ENCODE data around the gene TRPM2. TPM values are rescaled to one million over a fixed set of nuclear protein-coding genes. Genes with fewer than 3 reads are reported as not detected.

TRPM2 gene
- total and polyA plus RNA-seq, 2 donors (not counting 1 experiment from before 2014, with no cell fraction given) = not detected

- no peaks in the 10 kb centered on the region for H3K79me2 ChIP-seq (ENCODE audit: control insufficient read depth, insufficient read depth, low read length)
- H4K20me1 ChIP-seq (ENCODE audit: control insufficient read depth, extremely low read depth, insufficient read depth, low read length) = no peaks in the 10 kb centered on the region
- H3K9ac ChIP-seq (ENCODE audit: insufficient read depth, low read length) = no peak overlapping the region
- no peak for TF ChIP-seq EZH2 (IDR thresholded peaks at IDR 0.05; ENCODE audit: low read length, missing control alignments)
- TF ChIP-seq CTCF (conservative IDR thresholded peaks at IDR 0.05 in 1 of 2, IDR thresholded peaks at IDR 0.05 in 1 of 2; ENCODE audit: low read depth in 1 of 2, low read length in 2 of 2) = no peak
- H3K36me3 ChIP-seq (ENCODE audit: control insufficient read depth, insufficient read depth, low read length) = no peaks in the 10 kb centered on the region
- no peaks in the 10 kb centered on the region for H3K4me1 ChIP-seq (ENCODE audit: control insufficient read depth, extremely low read depth, insufficient read depth, low read length)
- DNase-seq (ENCODE audit: low read depth in 2 of 2) = no peak
- no peak overlapping the region for H3K27ac ChIP-seq (ENCODE audit: insufficient read depth, low read length)
- H3K4me3 ChIP-seq (replicated peaks in 1 of 4; ENCODE audit: control extremely low read depth in 1 of 4, insufficient read depth in 1 of 4, low read depth in 3 of 4, low read length in 4 of 4) = no peak overlapping the region
- no peaks in the 10 kb centered on the region for H3K9me3 ChIP-seq (ENCODE audit: control insufficient read depth, insufficient read depth, low read depth, low read length)
- no peak overlapping the region for H3K4me2 ChIP-seq (ENCODE audit: extremely low read depth, insufficient read depth, low read length)
- peaks cover 3% of the 10 kb centered on the region for H3K27me3 ChIP-seq (ENCODE audit: control insufficient read depth, insufficient read depth, low read length)
- H2AFZ ChIP-seq (ENCODE audit: low read length) = no peak overlapping the region
Measured at GRCh38 chr21:44350773-44351481, 2.5 kb upstream of the TRPM2 start.

- Histone ChIP-seq H2AFZ (ENCODE audit: low read length) (no peak overlapping the region), H3K4me1 (ENCODE audit: control insufficient read depth, extremely low read depth, insufficient read depth, low read length) (no peaks in the 10 kb centered on the region), H3K27ac (ENCODE audit: insufficient read depth, low read length) (no peak overlapping the region), H3K9ac (ENCODE audit: insufficient read depth, low read length) (no peak overlapping the region), H3K4me3 (replicated peaks in 1 of 4; ENCODE audit: control extremely low read depth in 1 of 4, insufficient read depth in 1 of 4, low read depth in 3 of 4, low read length in 4 of 4) (no peak overlapping the region), H3K79me2 (ENCODE audit: control insufficient read depth, insufficient read depth, low read length) (no peaks in the 10 kb centered on the region), H3K27me3 (ENCODE audit: control insufficient read depth, insufficient read depth, low read length) (peaks cover 3% of the 10 kb centered on the region), H4K20me1 (ENCODE audit: control insufficient read depth, extremely low read depth, insufficient read depth, low read length) (no peaks in the 10 kb centered on the region), H3K36me3 (ENCODE audit: control insufficient read depth, insufficient read depth, low read length) (no peaks in the 10 kb centered on the region), H3K9me3 (ENCODE audit: control insufficient read depth, insufficient read depth, low read depth, low read length) (no peaks in the 10 kb centered on the region), H3K4me2 (ENCODE audit: extremely low read depth, insufficient read depth, low read length) (no peak overlapping the region)
- DNase-seq (ENCODE audit: low read depth in 2 of 2) = no peak
- TF ChIP-seq CTCF (conservative IDR thresholded peaks at IDR 0.05 in 1 of 2, IDR thresholded peaks at IDR 0.05 in 1 of 2; ENCODE audit: low read depth in 1 of 2, low read length in 2 of 2) = no peak
- TF ChIP-seq EZH2 (IDR thresholded peaks at IDR 0.05; ENCODE audit: low read length, missing control alignments) = no peak
Measured at GRCh38 chr21:44351535-44352252, 1.7 kb upstream of the TRPM2 start.

GRCh38 chr21:44352253-44352860 is 1.1 kb upstream of the TRPM2 start:
- Histone ChIP-seq H3K36me3 (ENCODE audit: control insufficient read depth, insufficient read depth, low read length) (no peaks in the 10 kb centered on the region), H3K27ac (ENCODE audit: insufficient read depth, low read length) (no peak overlapping the region), H3K9ac (ENCODE audit: insufficient read depth, low read length) (no peak overlapping the region), H3K9me3 (ENCODE audit: control insufficient read depth, insufficient read depth, low read depth, low read length) (no peaks in the 10 kb centered on the region), H3K4me1 (ENCODE audit: control insufficient read depth, extremely low read depth, insufficient read depth, low read length) (no peaks in the 10 kb centered on the region), H4K20me1 (ENCODE audit: control insufficient read depth, extremely low read depth, insufficient read depth, low read length) (no peaks in the 10 kb centered on the region), H3K27me3 (ENCODE audit: control insufficient read depth, insufficient read depth, low read length) (peaks cover 3% of the 10 kb centered on the region), H3K4me3 (replicated peaks in 1 of 4; ENCODE audit: control extremely low read depth in 1 of 4, insufficient read depth in 1 of 4, low read depth in 3 of 4, low read length in 4 of 4) (no peak overlapping the region), H3K79me2 (ENCODE audit: control insufficient read depth, insufficient read depth, low read length) (no peaks in the 10 kb centered on the region), H3K4me2 (ENCODE audit: extremely low read depth, insufficient read depth, low read length) (no peak overlapping the region), H2AFZ (ENCODE audit: low read length) (no peak overlapping the region)
- no peak for TF ChIP-seq CTCF (conservative IDR thresholded peaks at IDR 0.05 in 1 of 2, IDR thresholded peaks at IDR 0.05 in 1 of 2; ENCODE audit: low read depth in 1 of 2, low read length in 2 of 2)
- no peak for TF ChIP-seq EZH2 (IDR thresholded peaks at IDR 0.05; ENCODE audit: low read length, missing control alignments)
- no peak for DNase-seq (ENCODE audit: low read depth in 2 of 2)
